ENCODE data around the gene KTN1.
A peak's percentile ranks its signal among the peaks of the same experiment; 100 is the strongest.

KTN1 gene

DNA sequence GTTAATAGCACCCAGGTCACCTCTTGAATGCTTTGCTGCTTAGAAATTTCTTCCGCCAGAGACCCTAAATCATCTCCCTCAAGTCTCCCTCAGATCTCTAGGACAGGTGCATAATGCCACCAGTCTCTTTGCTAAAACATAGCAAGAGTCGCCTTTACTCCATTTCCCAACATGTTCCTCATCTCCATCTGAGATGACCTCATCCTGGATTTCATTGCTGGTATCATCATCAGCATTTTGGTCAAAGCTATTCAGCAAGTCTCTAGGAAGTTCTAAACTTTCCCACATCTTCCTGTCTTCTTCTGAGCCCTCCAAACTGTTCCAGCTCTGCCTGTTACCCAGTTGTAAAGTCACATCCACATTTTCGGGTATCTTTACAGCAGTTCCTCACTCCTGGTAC is 41.0 kb downstream of the KTN1 start:
- Mint-ChIP-seq H3K9me3 (no peaks in the 10 kb centered on the region), H3K36me3 (peaks cover 55% of the 10 kb centered on the region), H3K4me1 (peaks cover 10% of the 10 kb centered on the region), H3K4me3 (no peak overlapping the region), H3K27ac (peak overlapping the region; percentile 26), H3K27me3 (no peaks in the 10 kb centered on the region)

DNA sequence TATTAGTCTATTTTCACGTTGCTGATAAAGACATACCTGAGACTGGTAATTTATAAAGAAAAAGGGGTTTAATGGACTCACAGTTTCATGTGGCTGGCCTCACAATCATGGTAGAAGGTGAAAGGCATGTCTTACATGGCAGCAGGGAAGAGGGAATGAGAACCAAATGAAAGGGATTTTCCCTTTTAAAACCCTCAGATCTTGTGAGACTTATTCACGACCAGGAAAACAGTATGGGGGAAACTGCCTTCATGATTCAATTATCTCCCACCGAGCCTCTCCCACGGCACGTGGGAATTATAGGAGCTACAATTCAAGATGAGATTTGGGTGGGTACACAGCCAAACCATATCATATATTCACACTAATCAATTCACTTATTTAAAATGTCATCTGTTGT is 41.4 kb downstream of the KTN1 start:
- Mint-ChIP-seq H3K36me3 (peaks cover 52% of the 10 kb centered on the region), H3K27ac (peak overlapping the region; percentile 26)

DNA sequence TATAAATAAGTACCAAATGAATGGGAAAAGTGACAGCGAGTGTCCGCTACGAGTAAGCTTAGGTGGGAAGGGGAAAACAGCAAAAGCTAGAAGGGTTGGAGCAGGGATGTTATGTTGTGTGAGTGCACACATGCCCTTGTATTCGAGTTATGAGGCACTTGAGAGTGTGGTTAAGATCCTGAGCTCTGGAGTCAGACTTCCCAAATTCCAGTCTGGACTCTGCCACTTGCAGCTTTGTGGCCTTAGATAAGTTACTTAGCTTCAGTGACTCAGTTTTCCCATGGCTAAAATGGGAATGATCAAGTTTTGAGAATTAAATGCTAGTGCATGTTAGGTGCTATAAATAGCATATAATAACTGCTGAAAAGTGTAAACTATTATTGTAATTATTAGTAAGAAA is 44.9 kb downstream of the KTN1 start:
- Mint-ChIP-seq H3K4me1 (peaks cover 17% of the 10 kb centered on the region), H3K27me3 (no peaks in the 10 kb centered on the region), H3K9me3 (no peaks in the 10 kb centered on the region), H3K36me3 (peaks cover 42% of the 10 kb centered on the region), H3K4me3 (no peak overlapping the region), H3K27ac (no peak overlapping the region)

More for the DNA sequence above, 41.4 kb downstream of the KTN1 start:
- H3K4me3 Mint-ChIP-seq: no peak overlapping the region
- H3K9me3 Mint-ChIP-seq: no peaks in the 10 kb centered on the region
- H3K4me1 Mint-ChIP-seq: peaks cover 14% of the 10 kb centered on the region
- no peaks in the 10 kb centered on the region for H3K27me3 Mint-ChIP-seq

DNA sequence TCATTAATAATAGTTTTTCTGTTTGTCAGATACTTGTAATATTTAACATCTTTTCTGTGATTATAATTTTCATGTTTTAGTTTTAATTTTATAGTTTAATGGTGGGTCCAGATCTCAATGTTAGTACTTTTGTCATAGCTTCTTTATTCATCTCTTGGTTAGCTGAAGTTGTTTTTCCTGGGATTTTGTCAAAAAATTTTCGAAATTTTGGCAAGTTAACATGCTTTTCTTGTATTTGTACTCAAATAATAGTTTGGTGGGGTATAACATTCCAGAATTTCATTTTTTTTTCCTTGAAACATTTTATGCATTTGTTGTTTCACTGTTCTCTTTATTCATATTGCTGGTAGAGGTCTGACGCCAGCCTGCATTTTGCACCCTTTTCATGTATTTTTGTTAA is 45.5 kb downstream of the KTN1 start:
- Mint-ChIP-seq H3K36me3 (peaks cover 44% of the 10 kb centered on the region), H3K4me3 (no peak overlapping the region), H3K9me3 (no peaks in the 10 kb centered on the region), H3K27ac (no peak overlapping the region), H3K27me3 (no peaks in the 10 kb centered on the region), H3K4me1 (peaks cover 23% of the 10 kb centered on the region)

- Mint-ChIP-seq H3K4me3 (no peak overlapping the region), H3K27me3 (no peaks in the 10 kb centered on the region), H3K36me3 (peaks cover 42% of the 10 kb centered on the region), H3K4me1 (peaks cover 23% of the 10 kb centered on the region), H3K9me3 (no peaks in the 10 kb centered on the region), H3K27ac (peak overlapping the region; percentile 59)
Observed at GRCh38 chr14:55626131-55626530, 46.1 kb downstream of the KTN1 start.

DNA sequence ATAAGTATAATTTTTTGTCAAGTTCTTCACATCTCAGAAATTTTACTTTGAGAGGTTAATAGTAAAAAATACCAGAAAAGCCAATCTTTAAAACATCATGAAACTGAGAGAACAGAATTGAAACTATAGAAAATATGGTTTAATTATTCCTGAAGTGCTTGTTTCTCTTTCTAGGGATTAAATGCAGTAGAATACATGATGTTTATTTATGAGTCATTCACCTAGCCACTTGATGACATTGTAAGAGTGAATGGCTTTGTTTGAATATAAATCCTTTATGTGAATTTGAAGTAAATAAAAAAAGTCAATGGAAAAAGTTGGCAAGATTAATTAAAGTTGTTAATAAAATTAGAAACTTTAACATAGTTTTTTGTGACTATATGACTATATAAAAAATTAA is 48.4 kb downstream of the KTN1 start:
- Mint-ChIP-seq H3K4me1 (peaks cover 16% of the 10 kb centered on the region), H3K36me3 (peaks cover 33% of the 10 kb centered on the region), H3K27me3 (no peaks in the 10 kb centered on the region), H3K9me3 (no peaks in the 10 kb centered on the region), H3K27ac (no peak overlapping the region), H3K4me3 (no peak overlapping the region)

- H3K27ac Mint-ChIP-seq: peak overlapping the region; percentile 17
- H3K4me1 Mint-ChIP-seq: peaks cover 10% of the 10 kb centered on the region
- H3K27me3 Mint-ChIP-seq: no peaks in the 10 kb centered on the region
- H3K4me3 Mint-ChIP-seq: no peak overlapping the region
- peaks cover 30% of the 10 kb centered on the region for H3K36me3 Mint-ChIP-seq
- H3K9me3 Mint-ChIP-seq: no peaks in the 10 kb centered on the region
Observed at GRCh38 chr14:55638665-55639064, 58.7 kb downstream of the KTN1 start.

DNA sequence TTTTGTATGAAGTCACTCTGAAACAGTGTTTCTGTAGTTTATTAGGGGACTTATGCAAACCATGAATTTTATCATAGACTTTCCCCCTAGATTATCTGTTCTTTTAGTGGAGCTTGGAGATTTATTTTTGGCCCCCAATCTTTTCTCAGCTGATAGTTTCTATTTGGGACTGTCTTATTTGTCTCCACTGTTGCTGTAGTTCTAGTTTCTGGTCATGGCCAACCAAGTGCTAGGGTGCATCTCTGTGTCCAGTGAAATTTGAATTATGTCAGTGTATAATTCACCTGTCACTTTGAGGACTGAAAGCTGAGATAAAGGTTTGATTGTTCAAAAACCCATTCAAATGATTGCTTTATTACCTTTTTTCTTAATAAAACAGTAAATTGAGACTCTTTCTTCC is 61.3 kb downstream of the KTN1 start:
- no peaks in the 10 kb centered on the region for H3K27me3 Mint-ChIP-seq
- H3K36me3 Mint-ChIP-seq: peaks cover 18% of the 10 kb centered on the region
- H3K4me3 Mint-ChIP-seq: no peak overlapping the region
- no peaks in the 10 kb centered on the region for H3K9me3 Mint-ChIP-seq
- peaks cover 19% of the 10 kb centered on the region for H3K4me1 Mint-ChIP-seq
- no peak overlapping the region for H3K27ac Mint-ChIP-seq

- Mint-ChIP-seq H3K9me3 (no peaks in the 10 kb centered on the region), H3K36me3 (peaks cover 16% of the 10 kb centered on the region)
Observed at GRCh38 chr14:55641954-55642353, 61.9 kb downstream of the KTN1 start.

DNA sequence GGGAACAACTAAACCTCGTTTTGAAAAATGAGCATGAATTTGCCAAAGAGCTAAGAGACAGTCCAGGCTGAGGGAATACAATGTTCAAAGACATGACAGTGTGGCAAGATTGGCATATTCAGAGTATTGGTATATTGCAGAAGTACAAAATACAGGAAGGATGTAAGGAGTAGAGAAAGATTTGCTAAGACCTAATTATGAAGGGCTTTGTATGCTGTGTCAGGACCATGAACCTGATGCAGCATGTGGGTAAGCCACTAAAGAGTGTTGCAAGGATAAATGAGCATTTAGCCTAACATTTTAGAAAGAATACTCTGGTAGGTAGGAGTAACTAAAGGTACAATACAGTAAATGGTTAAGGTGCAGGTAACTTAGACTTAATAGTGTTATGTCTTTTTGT is 65.1 kb downstream of the KTN1 start:
- H3K4me1 Mint-ChIP-seq: peaks cover 16% of the 10 kb centered on the region
- H3K9me3 Mint-ChIP-seq: no peaks in the 10 kb centered on the region
- peaks cover 20% of the 10 kb centered on the region for H3K36me3 Mint-ChIP-seq
- peak overlapping the region; percentile 13 for H3K27ac Mint-ChIP-seq
- H3K4me3 Mint-ChIP-seq: no peak overlapping the region
- H3K27me3 Mint-ChIP-seq: no peaks in the 10 kb centered on the region

More at GRCh38 chr14:55641954-55642353, 61.9 kb downstream of the KTN1 start:
- Mint-ChIP-seq H3K27ac (no peak overlapping the region), H3K27me3 (no peaks in the 10 kb centered on the region), H3K4me1 (peaks cover 19% of the 10 kb centered on the region), H3K4me3 (no peak overlapping the region)

DNA sequence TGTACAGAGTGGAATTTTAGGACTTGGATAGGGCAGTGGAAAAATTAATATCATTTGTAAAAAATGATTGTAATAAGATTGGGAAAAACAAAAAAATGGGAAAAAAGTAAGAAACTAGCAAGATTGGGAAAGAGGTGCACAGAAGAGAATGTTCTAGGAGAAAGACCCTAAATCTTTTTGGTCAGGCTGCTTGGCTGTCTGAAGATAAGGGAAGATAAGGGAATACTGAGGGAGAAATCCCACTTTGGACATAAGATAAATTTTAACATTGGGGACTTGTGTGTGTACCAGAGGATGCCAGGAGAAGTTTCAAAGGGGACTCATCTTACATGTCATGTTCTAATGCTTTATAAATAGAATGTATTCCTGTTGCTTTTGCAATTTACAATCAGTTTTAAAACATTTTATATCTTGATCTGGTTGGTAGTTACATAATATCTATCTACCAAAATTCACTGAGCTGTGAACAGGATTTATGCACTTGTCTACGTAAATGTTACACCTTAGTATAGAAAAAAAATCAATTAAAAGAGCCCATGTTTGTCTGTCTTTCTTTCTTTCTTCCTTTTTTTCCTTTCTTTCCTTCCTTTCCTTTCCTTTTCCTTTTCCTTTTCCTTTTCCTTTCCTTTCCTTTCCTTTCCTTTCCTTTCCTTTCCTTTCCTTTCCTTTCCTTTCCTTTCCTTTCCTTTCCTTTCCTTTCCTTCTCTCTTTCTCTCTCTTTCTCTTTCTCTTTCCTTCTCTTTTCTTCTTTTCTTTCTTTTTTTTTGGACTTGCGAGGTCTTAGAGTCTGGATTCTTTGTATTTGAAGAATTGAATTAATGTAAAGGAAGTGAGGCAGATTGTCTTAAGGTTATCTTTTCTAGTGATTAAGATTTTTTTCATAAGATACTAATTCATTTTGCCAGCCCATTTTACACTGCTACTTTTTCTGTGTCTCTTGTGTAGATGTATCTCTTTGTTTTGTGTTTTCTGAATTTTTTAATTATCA is 66.1 kb downstream of the KTN1 start:
- Mint-ChIP-seq H3K4me3 (no peak overlapping the region), H3K36me3 (peaks cover 21% of the 10 kb centered on the region), H3K27me3 (no peaks in the 10 kb centered on the region), H3K27ac (peak overlapping the region; percentile 82), H3K9me3 (no peaks in the 10 kb centered on the region), H3K4me1 (peaks cover 22% of the 10 kb centered on the region)

- H3K36me3 Mint-ChIP-seq: peaks cover 38% of the 10 kb centered on the region
- peak overlapping the region; percentile 66 for H3K27ac Mint-ChIP-seq
- no peaks in the 10 kb centered on the region for H3K27me3 Mint-ChIP-seq
- H3K9me3 Mint-ChIP-seq: no peaks in the 10 kb centered on the region
- H3K4me3 Mint-ChIP-seq: no peak overlapping the region
- H3K4me1 Mint-ChIP-seq: peaks cover 8% of the 10 kb centered on the region
Observed at GRCh38 chr14:55650992-55651391, 71.0 kb downstream of the KTN1 start.

DNA sequence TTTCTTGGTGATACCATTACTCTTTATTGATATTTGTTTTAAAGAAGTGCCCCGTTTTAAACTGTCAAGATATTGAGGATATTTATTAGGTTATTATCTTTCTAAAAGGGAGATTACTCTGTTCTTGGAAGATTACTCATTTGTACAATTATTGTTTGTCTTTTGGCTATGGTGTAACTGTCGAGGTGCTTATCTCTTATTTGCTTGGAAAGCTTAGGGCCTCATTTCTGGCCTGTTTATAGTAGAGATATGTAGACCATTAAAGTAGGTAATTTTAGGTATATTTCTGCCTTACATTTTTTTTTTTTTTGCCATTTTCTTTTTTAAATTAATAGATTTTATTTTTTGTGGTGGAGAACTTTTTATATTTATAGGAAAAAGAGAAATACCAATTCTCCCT is 74.2 kb downstream of the KTN1 start:
- Mint-ChIP-seq H3K9me3 (no peaks in the 10 kb centered on the region), H3K4me3 (no peak overlapping the region), H3K36me3 (peaks cover 39% of the 10 kb centered on the region), H3K27ac (no peak overlapping the region), H3K27me3 (no peaks in the 10 kb centered on the region), H3K4me1 (peaks cover 8% of the 10 kb centered on the region)

DNA sequence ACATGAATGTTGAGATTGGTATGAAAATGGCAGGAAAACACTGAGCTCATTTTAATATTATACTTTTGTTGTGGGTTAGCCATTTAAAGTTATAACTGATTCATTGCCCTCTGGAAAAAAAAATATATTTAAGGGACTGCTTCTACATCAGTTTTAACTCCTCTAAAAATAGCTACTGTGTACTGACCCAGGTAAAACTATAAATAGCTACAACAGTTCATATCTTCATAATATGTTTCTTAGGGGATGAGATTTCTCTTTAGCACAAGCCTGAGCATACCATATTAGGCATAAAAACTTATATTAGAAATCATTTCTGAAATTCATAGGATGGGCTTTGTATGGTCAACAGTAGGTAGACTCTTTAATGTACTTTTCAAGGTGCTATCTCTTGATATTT is 81.0 kb downstream of the KTN1 start:
- Mint-ChIP-seq H3K27ac (no peak overlapping the region), H3K27me3 (no peaks in the 10 kb centered on the region)

DNA sequence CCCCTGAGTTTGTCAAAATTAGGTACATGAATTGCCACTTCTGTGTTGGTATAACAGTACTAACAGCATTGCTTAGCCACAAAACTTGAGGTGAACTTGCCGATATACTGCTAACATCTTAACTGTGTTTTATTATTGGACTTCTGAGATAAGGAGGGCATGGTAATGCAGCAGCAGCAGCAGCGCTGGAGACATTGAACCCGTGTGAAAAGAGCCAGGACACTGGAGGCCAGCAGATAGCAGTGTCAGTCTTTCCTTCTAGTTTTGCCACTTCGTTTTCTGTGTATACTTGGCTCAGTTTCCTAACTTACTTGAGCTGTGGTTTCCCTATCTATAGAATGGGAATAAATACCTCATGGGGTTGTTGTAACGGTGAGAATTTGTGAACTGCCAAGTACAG is 82.7 kb downstream of the KTN1 start:
- H3K4me3 Mint-ChIP-seq: no peak overlapping the region
- peaks cover 36% of the 10 kb centered on the region for H3K36me3 Mint-ChIP-seq
- H3K4me1 Mint-ChIP-seq: peaks cover 30% of the 10 kb centered on the region
- no peaks in the 10 kb centered on the region for H3K27me3 Mint-ChIP-seq
- H3K9me3 Mint-ChIP-seq: no peaks in the 10 kb centered on the region
- no peak overlapping the region for H3K27ac Mint-ChIP-seq

More for the DNA sequence above, 81.0 kb downstream of the KTN1 start:
- Mint-ChIP-seq H3K4me1 (peaks cover 29% of the 10 kb centered on the region), H3K36me3 (peaks cover 41% of the 10 kb centered on the region), H3K9me3 (no peaks in the 10 kb centered on the region), H3K4me3 (no peak overlapping the region)

DNA sequence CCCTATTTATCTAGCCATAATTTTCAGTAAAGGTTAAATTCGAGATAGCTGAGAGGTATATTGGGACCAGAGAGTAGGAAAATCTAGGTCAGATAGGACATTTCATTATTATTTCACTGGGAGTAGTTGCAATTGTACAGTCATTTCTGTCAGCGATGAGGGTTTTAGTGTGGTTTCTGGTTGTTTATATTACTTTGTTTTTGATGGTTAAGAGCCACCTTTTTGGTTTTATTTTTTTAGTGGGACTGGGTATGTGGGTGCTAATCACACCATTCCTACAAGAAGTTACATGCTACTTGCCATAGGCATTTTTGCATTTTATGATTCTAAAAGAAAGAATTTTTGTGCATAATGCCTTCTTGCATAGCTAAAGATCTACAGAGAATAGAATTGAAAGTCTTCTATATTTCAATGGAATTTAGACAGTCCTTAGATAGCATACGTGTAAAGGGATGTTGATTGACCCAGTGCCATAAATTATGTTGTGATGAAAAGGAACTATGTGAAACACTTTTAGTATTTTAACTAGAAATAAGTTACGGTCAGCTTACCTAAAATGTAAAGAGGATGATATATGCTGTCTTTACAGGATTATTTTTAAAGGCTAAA is 85.2 kb downstream of the KTN1 start:
- Mint-ChIP-seq H3K27me3 (no peaks in the 10 kb centered on the region), H3K9me3 (no peaks in the 10 kb centered on the region), H3K27ac (no peak overlapping the region), H3K36me3 (peaks cover 27% of the 10 kb centered on the region), H3K4me1 (peaks cover 29% of the 10 kb centered on the region), H3K4me3 (no peak overlapping the region)

All from activated naive CD4-positive, alpha-beta T cell treated with anti-CD3 and anti-CD28 coated beads, Interleukin-2, amount 50 U/mL, for 24 hours (primary cell).